Measurements from ENCODE around the gene PCNX2.

Gene PCNX2

DNA sequence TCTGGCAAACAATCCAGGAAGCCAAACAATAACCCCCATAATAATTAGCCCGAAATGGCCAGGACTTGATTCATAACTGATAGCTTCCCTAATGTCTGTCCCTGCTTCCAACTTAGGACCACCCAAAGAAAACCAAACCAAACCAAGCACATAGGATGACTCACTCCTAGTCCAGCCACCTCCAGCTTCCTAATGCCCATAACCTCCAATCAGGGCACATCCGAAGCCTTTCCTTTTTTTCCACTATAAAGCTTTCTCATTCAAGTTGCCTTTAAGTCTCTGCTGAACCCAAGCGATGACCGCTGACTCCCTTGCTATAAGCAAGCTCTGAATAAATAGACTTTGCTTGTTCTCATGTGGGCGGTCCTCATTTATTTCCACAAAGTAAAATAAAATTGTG lies 40.4 kb downstream of the PCNX2 start:
- no peak for DNase-seq

GRCh38 chr1:233253832-233254331 lies 41.6 kb downstream of the PCNX2 start:
- DNase-seq = no peak

- no peak for DNase-seq
Observed at GRCh38 chr1:233253231-233253831, 42.2 kb downstream of the PCNX2 start.

GRCh38 chr1:233252441-233252840 lies 43.1 kb downstream of the PCNX2 start:
- no peak for DNase-seq

GRCh38 chr1:233251201-233251720 lies 44.3 kb downstream of the PCNX2 start:
- no peak for DNase-seq

GRCh38 chr1:233248014-233248413 lies 47.5 kb downstream of the PCNX2 start:
- DNase-seq = no peak

DNA sequence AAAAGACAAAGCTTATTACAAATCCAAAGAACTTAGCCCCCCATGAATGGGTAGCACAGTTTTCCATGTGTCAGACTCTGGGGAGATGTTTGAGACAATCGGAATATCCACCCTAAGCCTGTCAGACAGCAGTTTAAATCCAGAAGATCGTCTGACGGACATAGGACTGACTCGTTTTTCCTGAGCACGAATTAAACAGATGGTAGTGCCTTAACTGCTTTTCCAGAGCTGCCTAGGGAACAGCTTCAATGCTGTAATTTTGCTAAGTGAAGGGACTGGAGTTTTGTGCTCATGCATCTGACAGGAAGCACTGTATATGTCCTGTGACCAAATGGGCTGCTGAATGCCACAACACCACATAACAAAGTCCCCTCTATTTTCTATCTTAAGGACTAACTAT lies 48.6 kb downstream of the PCNX2 start:
- no peak for DNase-seq

DNA sequence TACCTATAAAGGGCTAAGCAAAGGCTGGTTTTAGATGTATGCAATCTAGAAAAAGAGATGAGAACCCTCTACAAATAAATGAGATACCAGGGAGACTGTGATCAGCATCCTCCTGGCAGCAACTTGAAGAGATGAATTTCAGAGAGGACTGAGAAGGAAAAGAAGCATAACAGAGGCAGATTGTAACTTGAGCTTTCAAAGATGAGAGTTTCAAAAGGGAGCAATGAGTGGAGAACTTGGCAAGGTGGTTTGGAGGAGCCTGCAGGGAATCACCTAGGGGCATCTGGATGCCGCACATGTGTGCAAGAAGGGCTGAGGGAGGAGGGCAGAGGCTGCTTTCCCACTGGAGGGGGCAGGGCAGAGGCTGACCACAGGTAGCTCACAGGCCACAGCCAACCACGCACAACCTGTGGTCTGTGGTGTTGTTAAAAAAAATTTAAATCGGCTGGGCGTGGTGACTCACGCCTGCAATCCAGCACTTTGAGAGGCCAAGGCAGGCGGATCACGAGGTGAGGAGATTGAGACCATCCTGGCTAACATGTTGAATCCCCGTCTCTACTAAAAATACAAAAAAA lies 50.2 kb downstream of the PCNX2 start:
- DNase-seq = no peak

DNA sequence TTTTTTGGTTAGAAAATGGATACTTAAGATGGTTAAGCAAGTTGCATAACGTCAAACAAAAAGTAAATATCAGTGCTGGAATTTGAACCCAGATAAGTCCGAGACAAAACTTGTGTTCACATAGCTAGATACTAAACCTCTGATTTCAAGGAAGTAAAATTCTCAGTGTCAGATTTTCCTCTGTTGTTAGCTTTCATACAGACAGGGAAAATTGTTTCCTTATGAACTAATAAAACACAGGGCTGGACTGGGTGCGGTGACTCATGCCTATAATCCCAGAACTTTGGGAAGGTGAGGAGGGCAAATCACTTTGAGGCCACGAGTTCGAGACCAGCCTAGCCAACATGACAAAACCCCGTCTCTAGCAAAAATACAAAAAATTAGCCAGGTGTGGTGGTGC lies 51.3 kb downstream of the PCNX2 start:
- DNase-seq = no peak

- no peak for DNase-seq
Observed at GRCh38 chr1:233242827-233243483, 52.6 kb downstream of the PCNX2 start.

- DNase-seq = no peak
Observed at GRCh38 chr1:233241759-233242158, 53.8 kb downstream of the PCNX2 start.

DNA sequence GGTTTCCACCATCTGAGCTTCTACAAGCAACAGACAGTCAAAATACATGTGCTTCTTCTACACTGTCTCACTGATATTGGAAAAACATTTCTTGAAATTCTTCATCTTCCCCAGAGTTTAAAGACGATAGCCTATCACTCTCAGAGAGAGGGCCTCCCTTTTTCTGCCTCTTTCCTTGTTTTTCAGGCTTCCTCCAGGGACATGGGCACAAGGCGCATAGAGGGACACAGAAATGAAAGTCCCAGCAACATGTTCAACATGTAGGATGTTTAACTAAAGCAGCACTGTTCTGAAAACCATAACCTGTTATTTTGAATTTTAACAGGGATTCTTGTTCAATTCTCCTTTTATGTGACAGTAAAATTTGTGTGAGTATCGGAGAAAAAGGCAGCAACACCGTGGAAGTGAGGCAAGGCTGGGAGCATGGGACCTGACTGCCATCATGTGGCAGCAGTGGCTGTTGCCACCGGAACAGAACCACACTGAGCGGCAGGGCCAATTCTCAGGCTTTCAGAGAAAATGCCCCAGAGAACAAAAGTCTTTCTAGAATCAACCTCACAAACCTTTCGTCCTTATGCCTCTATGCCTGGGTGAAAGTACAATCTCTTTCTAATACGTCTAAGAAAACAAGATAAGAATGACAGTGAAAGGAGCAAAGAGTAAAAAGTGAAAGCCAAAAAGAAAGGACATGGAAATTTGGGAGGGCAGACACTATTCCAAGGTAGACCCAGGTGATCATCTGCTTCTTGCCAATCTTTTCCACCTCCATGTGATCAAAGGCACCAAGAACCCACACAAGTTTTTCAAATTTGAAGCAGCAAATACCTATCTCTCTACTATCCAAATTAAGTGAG lies 54.5 kb downstream of the PCNX2 start:
- DNase-seq = no peak

DNA sequence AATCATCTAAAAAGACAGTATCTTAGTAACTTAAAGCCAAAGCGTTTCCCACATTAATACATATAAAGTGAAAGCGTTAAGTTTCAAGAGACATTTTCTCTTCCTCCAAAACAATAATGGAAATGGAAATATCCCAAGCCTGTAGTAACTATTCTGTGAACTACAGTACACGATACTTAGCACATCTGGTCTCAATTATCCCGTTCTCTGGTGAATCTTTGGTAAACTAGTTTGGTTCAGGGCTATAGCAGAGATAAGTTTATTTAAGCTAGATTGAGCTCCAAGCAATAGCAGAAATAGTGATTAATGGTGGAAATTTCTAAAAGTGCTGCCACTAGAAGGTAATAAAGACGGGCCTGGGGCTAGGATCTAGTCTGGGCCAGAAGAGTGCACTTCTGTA lies 55.2 kb downstream of the PCNX2 start:
- peak; percentile 16 for DNase-seq

- no peak for DNase-seq
Observed at GRCh38 chr1:233238884-233239431, 56.6 kb downstream of the PCNX2 start.

GRCh38 chr1:233237647-233238046 lies 57.9 kb downstream of the PCNX2 start:
- DNase-seq = no peak

DNA sequence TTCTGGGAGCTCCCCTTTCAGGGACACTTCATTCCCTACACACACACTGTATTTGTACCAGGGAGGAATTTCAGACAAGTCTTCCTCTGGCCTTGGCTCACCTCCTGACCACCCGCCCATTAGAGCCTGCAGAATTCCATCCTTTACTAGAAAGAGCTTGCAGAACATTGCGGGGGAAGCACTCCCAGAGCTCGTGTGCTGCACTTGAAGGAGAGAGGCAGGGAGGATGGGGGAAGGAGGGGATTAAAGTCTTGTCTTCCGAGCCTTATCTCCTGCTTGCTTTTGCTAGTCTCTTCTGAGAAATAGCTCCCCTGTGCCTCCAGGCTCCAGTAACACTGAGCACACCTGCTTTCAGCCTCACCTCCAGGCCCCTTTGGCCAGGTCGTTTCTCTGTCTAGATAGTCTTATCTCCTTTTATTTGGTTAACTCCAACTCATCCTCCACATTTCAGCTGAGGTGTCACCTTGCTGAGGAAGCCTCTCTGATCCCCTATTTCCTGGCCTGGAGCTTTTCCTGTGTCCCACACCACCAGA lies 62.0 kb downstream of the PCNX2 start:
- DNase-seq = no peak

- DNase-seq = no peak
Observed at GRCh38 chr1:233230011-233230410, 65.5 kb downstream of the PCNX2 start.

DNA sequence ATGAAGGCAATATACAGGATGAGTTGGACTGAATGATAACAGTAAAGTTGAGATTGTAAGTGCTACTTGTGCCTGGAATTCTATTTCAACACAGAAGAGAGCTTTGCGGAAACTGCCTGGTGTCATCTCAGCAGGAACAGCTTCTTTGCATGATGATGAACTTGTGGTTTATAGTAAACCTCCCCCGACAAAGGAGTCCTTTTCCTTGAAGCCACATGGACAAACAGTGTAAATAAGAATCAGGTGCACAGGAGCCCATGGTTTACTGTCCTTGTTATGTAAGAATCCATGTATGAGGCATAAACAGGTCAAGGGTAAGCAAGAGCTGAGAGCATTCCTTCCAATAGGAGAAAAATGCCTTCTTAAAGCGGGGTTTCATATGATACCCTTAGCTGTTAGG lies 66.2 kb downstream of the PCNX2 start:
- DNase-seq = no peak

DNA sequence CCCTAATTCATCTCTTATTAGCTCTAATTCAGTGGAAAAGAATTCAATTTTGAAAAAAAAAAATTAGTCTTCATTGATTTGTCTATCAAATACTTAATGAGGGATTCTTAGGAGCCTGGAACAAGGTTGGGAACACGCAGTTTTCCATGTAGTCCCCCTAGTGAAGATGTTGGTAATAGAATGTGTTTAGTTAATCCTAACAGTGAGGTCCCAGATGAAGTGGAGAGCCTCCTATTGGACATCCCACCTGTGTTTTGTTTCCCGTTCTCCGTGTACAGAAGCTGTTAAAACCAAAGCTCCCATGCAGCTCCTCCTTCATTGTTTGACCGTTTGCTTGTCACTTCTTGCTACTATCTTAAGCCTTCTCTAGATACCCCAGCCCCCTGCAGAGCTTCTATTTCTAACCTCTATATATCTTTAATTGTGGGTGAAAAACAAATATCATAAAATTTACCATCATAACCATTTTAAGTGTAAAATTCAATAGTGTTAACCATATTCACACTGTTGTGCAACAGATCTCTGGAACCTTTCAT lies 67.5 kb downstream of the PCNX2 start:
- DNase-seq = no peak

DNA sequence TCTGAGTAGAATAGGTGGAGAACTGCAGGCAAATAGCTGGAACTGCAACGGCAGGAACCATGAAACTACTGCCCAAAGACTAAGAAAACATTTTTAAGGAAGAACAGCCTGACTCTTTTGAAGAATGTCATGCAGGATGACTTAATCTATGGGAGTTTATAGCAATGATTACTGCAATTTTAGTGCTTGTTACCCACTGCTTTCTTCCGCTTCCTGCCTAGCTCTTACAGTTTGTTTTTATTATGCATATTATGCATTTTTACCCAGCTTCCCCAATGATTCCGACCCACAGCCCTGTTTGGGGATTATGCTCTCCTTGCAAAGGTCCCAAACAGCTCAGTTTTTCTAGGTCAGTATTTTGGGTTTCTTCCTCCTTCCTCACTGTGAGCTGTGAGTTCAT lies 71.2 kb downstream of the PCNX2 start:
- DNase-seq = no peak

GRCh38 chr1:233217832-233218231 lies 77.7 kb downstream of the PCNX2 start:
- no peak for DNase-seq

DNA sequence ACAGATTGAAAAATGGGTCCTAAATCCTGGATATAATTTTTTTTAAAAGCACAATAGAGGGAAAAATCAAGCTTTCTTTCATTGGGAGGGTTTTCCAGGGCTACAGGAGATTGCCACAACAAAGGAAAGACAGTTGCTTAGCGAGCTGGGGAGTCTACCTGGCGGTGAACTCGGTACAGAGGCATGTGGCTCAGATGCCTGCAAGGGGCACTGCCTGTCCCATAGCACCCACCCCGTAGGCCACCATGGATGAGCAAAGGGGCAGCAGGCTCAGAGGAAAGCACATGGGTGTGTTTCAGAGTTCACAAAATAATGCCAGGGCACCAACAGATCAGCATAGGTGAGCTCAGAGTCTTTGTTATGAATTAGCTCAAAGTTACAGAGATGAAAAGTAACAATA lies 79.5 kb downstream of the PCNX2 start:
- DNase-seq = no peak
